ENCODE results near the gene ALDH3B2. TPM values are rescaled to one million over a fixed set of nuclear protein-coding genes. Genes with fewer than 3 reads are reported as not detected.

ALDH3B2 gene
- total RNA-seq, 2 experiments from 2014 or later = not detected

- no peaks in the 10 kb centered on the region for H3K9me3 Mint-ChIP-seq
- peaks cover 45% of the 10 kb centered on the region for H3K4me1 Mint-ChIP-seq
- peaks cover 5% of the 10 kb centered on the region for H3K36me3 Mint-ChIP-seq (ENCODE audit: low read depth)
- POLR2A ChIA-PET = interaction anchor here (1.6 to 2.5 kb wide), 3 partner anchors 20 to 66 kb away, joined by 7 to 15 read pairs (median 15); partner anchors contain the start of genes GSTP1 and NUDT8
- H3K27me3 Mint-ChIP-seq = peaks cover 12% of the 10 kb centered on the region
- DNase-seq = no peak
- CTCF ChIA-PET = interaction anchor here (0.7 to 3.1 kb wide), 4 partner anchors 10 to 36 kb away, joined by 4 to 22 read pairs (median 7); partner anchors contain the start of gene NUDT8
- peak overlapping the region; percentile 77 for H3K4me3 Mint-ChIP-seq
- peak overlapping the region; percentile 85 for H3K27ac Mint-ChIP-seq
Measured at GRCh38 chr11:67649634-67650510, 24.6 kb downstream of the ALDH3B2 start.

- CTCF ChIA-PET = interaction anchor here (0.7 to 3.6 kb wide), 6 partner anchors 8 to 43 kb away, joined by 3 to 25 read pairs (median 5); partner anchors contain the start of gene NUDT8
- peaks cover 45% of the 10 kb centered on the region for H3K4me1 Mint-ChIP-seq
Measured at GRCh38 chr11:67648796-67649613, 25.4 kb downstream of the ALDH3B2 start.

GRCh38 chr11:67648140-67648795, 26.2 kb downstream of the ALDH3B2 start:
- Mint-ChIP-seq H3K27ac (no peak overlapping the region), H3K4me3 (no peak overlapping the region), H3K36me3 (ENCODE audit: low read depth) (no peaks in the 10 kb centered on the region), H3K27me3 (peaks cover 10% of the 10 kb centered on the region), H3K4me1 (peaks cover 45% of the 10 kb centered on the region), H3K9me3 (no peaks in the 10 kb centered on the region)
- ChIA-PET POLR2A (interaction anchor here (0.8 to 2.5 kb wide), 3 partner anchors 18 to 19 kb away, joined by 3 to 17 read pairs (median 5); partner anchors contain the start of gene NUDT8), CTCF (interaction anchor here (0.7 to 3.6 kb wide), 7 partner anchors 9 to 43 kb away, joined by 3 to 25 read pairs (median 4); partner anchors contain the start of gene NUDT8)
- DNase-seq = peak; percentile 60

More at GRCh38 chr11:67648796-67649613, 25.4 kb downstream of the ALDH3B2 start:
- no peak overlapping the region for H3K4me3 Mint-ChIP-seq
- peaks cover 12% of the 10 kb centered on the region for H3K27me3 Mint-ChIP-seq
- no peaks in the 10 kb centered on the region for H3K9me3 Mint-ChIP-seq
- no peak overlapping the region for H3K27ac Mint-ChIP-seq
- no peak for DNase-seq
- POLR2A ChIA-PET = interaction anchor here (0.6 to 2.1 kb wide), 4 partner anchors 13 to 20 kb away, joined by 3 to 15 read pairs (median 4); partner anchors contain the start of gene NUDT8
- peaks cover 2% of the 10 kb centered on the region for H3K36me3 Mint-ChIP-seq (ENCODE audit: low read depth)

GRCh38 chr11:67647471-67647870, 27.0 kb downstream of the ALDH3B2 start:
- Mint-ChIP-seq H3K36me3 (ENCODE audit: low read depth) (no peaks in the 10 kb centered on the region), H3K27me3 (peaks cover 6% of the 10 kb centered on the region), H3K4me3 (no peak overlapping the region), H3K9me3 (no peaks in the 10 kb centered on the region), H3K27ac (no peak overlapping the region), H3K4me1 (peaks cover 44% of the 10 kb centered on the region)
- DNase-seq = no peak
- POLR2A ChIA-PET = interaction anchor here (0.9 to 2.5 kb wide), 3 partner anchors 10 to 64 kb away, joined by 3 to 17 read pairs (median 3); partner anchors contain the start of genes GSTP1 and NUDT8
- CTCF ChIA-PET = interaction anchor here (1.4 to 3.6 kb wide), 3 partner anchors 10 to 33 kb away, joined by 3 to 25 read pairs (median 6); partner anchors contain the start of gene NUDT8

- peak; percentile 80 for DNase-seq
- peaks cover 43% of the 10 kb centered on the region for H3K4me1 Mint-ChIP-seq
- no peaks in the 10 kb centered on the region for H3K36me3 Mint-ChIP-seq (ENCODE audit: low read depth)
- CTCF ChIA-PET = interaction anchor here (1.4 to 3.6 kb wide), 3 partner anchors 13 to 33 kb away, joined by 3 to 25 read pairs (median 7); partner anchors contain the start of gene NUDT8
- POLR2A ChIA-PET = interaction anchor here (0.9 to 2.5 kb wide), 5 partner anchors 11 to 162 kb away, joined by 3 to 17 read pairs (median 3); partner anchors contain the start of genes GSTP1 and NUDT8
- H3K4me3 Mint-ChIP-seq = peak overlapping the region; percentile 41
- H3K27me3 Mint-ChIP-seq = peaks cover 3% of the 10 kb centered on the region
- H3K27ac Mint-ChIP-seq = peak overlapping the region; percentile 80
- no peaks in the 10 kb centered on the region for H3K9me3 Mint-ChIP-seq
Measured at GRCh38 chr11:67646535-67647336, 27.7 kb downstream of the ALDH3B2 start.

- POLR2A ChIA-PET = interaction anchor here (1.1 to 2.5 kb wide), 4 partner anchors 11 to 161 kb away, joined by 3 to 17 read pairs (median 4); partner anchors contain the start of gene NUDT8
- Mint-ChIP-seq H3K4me3 (no peak overlapping the region), H3K9me3 (no peaks in the 10 kb centered on the region), H3K4me1 (peaks cover 43% of the 10 kb centered on the region), H3K36me3 (ENCODE audit: low read depth) (no peaks in the 10 kb centered on the region), H3K27me3 (peaks cover 3% of the 10 kb centered on the region), H3K27ac (peak overlapping the region; percentile 80)
- CTCF ChIA-PET = interaction anchor here (1.4 to 3.6 kb wide), 3 partner anchors 14 to 16 kb away, joined by 4 to 25 read pairs (median 7); partner anchors contain the start of gene NUDT8
- no peak for DNase-seq
Measured at GRCh38 chr11:67645521-67646461, 28.6 kb downstream of the ALDH3B2 start.

- peaks cover 3% of the 10 kb centered on the region for H3K27me3 Mint-ChIP-seq
- CTCF ChIA-PET = interaction anchor here (0.7 to 1.9 kb wide), 2 partner anchors 14 kb away, joined by 3 to 4 read pairs; no protein-coding TSS in a partner anchor
- no peak for DNase-seq
- H3K4me3 Mint-ChIP-seq = no peak overlapping the region
- H3K27ac Mint-ChIP-seq = no peak overlapping the region
- H3K9me3 Mint-ChIP-seq = no peaks in the 10 kb centered on the region
- H3K36me3 Mint-ChIP-seq (ENCODE audit: low read depth) = no peaks in the 10 kb centered on the region
- POLR2A ChIA-PET = interaction anchor here (1.1 to 1.6 kb wide), 2 partner anchors 10 to 13 kb away, joined by 3 to 5 read pairs; no protein-coding TSS in a partner anchor
- H3K4me1 Mint-ChIP-seq = peaks cover 33% of the 10 kb centered on the region
Measured at GRCh38 chr11:67644472-67645418, 29.7 kb downstream of the ALDH3B2 start.

- H3K27ac Mint-ChIP-seq = no peak overlapping the region
- DNase-seq = no peak
- no peaks in the 10 kb centered on the region for H3K9me3 Mint-ChIP-seq
- POLR2A ChIA-PET = no interaction called here
- no peaks in the 10 kb centered on the region for H3K36me3 Mint-ChIP-seq (ENCODE audit: low read depth)
- peaks cover 26% of the 10 kb centered on the region for H3K4me1 Mint-ChIP-seq
- CTCF ChIA-PET = interaction anchor here (0.7 to 1.9 kb wide), 2 partner anchors 14 to 15 kb away, joined by 3 to 4 read pairs; no protein-coding TSS in a partner anchor
- H3K27me3 Mint-ChIP-seq = peaks cover 3% of the 10 kb centered on the region
- H3K4me3 Mint-ChIP-seq = no peak overlapping the region
Measured at GRCh38 chr11:67644042-67644441, 30.4 kb downstream of the ALDH3B2 start.

GRCh38 chr11:67642173-67643120, 32.0 kb downstream of the ALDH3B2 start:
- ChIA-PET POLR2A (interaction anchor here (0.6 kb wide), 1 partner anchor 70 kb away, joined by 3 read pairs; no protein-coding TSS in a partner anchor), CTCF (interaction anchor here (0.9 kb wide), 1 partner anchor 17 kb away, joined by 3 read pairs; no protein-coding TSS in a partner anchor)
- Mint-ChIP-seq H3K4me1 (peaks cover 18% of the 10 kb centered on the region), H3K36me3 (ENCODE audit: low read depth) (no peaks in the 10 kb centered on the region), H3K9me3 (no peaks in the 10 kb centered on the region), H3K27ac (no peak overlapping the region), H3K27me3 (peaks cover 3% of the 10 kb centered on the region), H3K4me3 (no peak overlapping the region)
- no peak for DNase-seq
